HG02571 (cell line): ENCODE measurements around the gene UFC1.
A peak's percentile ranks its signal among the peaks of the same experiment; 100 is the strongest.

Experiments used
- ATAC-seq: cut with Tn5 transposase; IDR thresholded peaks from one replicate; pipeline ENCODE4 v1.9.1; 2021; ENCODE audit warnings: mild to moderate bottlenecking, moderate library complexity; ENCODE audit not compliant: unreplicated experiment

UFC1 gene

DNA sequence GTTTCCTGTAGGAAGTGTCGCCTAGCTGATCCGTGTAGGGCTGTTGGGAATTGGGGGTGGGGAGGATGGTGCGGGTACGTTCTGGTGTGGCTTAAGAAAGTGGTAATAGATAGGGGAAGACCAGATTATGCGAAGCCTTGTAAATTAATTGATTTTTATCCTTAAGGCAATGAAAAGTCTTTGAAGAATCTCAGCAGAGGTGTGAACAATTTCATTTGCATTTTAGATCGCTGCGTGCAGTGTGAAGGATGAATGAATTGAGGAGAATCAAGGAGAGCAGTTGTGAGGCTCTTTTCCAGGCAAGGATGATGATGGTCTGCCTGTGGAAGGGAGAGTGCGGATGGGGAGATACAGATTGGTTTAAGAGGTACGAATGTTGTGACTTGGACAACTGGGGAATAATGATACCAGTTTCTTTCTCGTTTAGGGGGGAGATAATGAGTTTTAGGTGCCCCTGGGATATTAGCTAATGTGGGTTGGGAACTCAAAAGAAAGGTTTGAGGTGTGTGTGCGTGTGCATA, 20.5 kb upstream of the UFC1 start:
- no peak for ATAC-seq

DNA sequence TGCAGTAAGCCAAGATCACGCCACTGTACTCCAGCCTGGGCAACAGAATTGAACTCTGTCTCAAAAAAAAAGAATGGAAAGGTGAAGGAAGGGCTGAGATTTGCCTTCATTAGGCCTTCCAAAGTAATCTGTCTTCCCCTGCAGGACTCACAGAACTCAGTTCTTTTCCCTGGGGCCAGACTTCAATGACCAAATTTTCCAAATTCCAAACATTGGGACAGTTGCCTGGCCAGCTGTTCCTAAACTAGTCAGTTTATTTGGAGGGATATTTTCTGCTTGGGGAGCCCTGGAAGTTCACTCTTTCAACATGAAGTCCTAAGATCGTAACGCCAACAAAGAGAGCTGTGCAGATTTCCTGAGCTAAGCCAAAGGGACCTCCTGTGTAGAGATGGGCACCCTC, 15.9 kb upstream of the UFC1 start:
- no peak for ATAC-seq

DNA sequence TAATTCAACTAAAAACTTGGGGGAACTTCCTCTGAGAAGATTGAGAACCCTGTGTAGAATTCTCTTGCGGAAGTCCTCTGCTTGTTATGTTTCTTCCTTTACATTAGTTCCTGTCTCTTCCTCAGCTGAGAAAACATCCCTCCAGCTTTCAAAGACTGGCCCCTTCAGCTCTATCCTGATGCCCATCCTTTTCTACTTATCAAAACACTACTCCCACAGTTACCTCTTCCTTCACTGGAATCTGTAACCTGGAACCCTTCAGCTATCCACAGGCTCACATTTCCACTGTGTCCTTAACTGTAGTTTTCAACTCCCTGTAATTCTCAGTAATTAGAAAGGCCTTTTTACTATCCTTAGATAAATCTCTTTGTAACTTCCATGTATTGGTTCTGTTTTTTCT, 15.3 kb upstream of the UFC1 start:
- ATAC-seq, result no peak

DNA sequence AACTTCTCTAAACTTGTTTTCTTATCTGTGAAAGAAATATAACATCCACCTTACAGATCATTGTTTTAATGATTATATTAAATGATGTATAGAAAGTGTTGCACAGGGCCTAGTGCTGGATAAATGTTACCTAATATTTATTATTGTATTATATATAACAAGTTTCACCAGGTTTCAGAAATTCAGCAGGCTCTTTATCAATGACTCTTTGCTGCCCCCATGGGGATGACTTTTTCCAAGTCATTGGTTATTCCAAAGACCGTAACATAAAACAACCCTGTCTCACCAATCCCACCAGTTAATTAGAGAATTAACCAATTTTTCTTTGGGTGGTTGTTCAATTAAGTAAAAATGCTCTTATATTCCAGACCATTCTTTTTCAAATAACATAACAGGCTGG, 14.0 kb upstream of the UFC1 start:
- no peak for ATAC-seq

DNA sequence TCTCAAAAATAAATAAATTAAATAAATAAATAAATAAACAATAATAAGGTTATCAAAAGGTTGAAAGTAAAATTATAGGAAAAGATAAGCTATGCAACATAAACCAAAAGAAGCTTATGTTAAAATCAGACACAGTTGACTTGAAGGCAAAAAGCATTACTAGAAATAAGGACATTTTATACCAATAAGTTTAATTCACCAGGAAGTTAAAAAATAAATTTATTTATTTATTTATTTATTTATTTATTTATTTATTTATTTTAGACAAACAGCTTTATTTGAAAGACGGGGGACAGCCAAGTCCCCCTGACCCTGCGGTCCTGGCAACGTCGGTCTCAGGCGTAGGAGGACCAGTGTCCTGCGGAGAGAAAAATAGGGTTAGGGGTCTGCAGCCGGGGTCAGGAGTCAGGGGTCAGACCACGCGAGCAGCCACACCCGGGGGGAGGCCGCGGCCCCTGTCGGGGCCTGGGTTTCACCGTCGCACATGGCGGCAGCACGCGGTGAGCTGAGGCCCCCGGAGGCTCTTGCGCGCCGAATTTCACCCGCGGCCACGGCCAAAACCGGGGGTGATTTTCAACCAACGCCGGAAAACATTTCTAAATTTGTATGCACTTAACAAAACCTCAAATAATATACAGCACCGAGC, 12.9 kb upstream of the UFC1 start:
- ATAC-seq, result no peak

DNA sequence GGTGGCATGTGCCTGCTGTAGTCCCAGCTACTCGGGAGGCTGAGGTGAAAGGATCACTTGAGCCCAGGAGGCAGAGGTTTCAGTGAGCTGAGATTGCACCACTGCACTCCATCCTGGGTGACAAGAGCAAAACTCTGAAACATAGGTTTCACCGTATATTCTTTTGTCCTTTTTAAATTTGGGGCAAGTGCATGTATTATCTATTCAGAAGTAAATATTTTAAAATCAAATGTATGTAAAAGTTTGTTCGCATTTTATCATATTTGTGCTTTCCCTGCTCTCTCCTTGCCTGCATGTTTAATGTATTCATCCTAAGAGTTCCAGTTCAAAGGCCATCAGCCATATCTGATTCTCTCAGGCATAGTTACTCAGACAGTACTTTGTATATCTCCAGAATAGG, 7.9 kb upstream of the UFC1 start:
- no peak for ATAC-seq

DNA sequence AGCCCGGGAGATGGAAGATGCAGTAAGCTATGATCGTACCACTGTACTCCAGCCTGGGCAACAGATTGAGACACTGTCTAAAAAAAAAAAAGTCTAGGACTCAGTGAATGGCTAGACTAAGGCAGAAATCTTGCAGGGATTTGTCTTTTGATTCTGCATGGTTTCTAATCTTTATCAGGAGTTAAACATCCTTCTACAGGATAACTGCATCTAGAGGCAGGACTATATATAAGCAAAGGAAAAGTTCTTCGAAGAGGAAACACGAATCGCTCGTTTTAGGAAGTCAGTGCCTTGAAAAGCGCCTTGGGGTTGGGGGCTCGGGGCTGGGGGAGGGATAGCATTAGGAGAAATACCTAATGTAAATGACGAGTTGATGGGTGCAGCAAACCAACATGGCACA, 602 bp upstream of the UFC1 start:
- no peak for ATAC-seq

DNA sequence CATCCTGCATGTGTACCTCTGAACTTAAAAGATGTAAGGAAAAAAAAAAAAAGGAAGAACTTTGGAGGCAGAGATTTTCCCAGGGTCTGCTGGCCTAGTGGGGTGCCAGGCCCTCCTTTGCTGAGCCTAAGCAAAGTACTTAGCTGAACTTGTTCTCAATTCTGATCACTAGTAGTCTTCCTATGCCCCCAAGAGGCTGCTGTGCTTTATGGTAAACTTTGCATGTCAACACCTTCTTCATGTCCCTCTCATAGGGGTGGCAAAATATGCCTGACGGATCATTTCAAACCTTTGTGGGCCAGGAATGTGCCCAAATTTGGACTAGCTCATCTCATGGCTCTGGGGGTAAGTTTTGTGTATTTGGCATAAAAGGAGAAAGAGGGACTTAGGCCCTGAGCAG, 4.1 kb downstream of the UFC1 start:
- ATAC-seq, result no peak

DNA sequence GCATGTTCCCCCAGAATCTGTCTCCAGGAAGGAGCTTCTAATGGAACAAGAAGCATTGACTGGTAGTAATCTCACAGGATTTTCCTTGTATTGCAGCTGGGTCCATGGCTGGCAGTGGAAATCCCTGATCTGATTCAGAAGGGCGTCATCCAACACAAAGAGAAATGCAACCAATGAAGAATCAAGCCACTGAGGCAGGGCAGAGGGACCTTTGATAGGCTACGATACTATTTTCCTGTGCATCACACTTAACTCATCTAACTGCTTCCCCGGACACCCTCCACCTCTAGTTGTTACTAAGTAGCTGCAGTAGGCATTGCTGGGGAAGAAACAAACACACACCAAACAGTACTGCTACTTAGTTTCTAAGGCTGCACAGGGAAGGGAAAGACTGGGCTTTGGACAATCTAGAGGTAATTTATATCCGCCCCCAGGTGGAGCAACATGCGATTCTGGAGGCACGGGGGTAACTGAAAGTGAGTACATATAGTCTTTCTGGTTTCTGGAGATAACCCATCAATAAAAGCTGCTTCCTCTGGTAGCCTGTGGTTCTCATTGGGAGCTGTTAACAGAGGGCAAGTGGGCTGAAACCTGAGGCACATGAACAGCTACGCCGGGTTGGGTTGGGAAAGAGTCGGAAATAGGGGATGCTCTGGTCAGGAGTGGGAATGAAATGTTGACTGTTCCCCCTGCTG, 4.7 kb downstream of the UFC1 start:
- no peak for ATAC-seq

DNA sequence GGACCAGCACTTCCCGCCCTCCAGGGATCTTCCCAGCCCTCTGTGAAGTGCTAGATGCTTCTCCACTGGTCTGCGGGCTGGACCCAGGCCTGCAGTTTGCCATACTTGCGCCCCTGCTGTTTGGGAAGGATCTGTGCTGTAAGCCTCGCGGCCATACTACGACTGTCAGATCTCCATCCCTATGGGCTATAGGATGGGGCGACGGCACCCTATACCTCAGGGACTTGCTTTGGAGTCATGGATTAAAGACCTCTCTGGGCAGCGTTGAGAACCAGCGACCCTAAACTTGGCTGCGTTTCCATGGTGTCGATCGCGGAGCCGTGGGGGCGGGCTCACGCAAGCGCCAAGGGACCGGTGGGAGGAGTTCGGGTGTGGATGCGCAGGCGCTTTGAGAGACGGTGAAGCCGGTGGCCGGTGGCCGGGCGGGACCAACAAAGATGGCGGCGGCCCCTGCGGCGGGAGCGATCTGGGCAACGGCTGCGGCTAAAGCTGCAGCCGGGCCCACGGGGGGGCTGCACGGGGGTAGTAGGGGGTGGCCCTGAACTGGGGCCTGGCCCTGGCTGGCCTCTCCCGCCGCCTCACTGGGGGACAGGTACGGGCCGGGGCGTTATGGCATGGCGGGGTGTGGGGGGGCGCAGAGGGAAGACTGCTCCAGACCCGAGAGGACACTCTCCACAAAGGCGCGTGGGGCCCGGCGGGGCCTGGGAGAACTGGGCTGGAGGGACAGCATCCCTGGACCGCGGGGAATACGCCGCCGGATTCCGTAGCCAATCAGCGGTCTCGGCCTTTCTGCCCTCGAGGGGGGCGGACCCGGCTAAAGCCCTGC, 5.5 kb downstream of the UFC1 start, which contains the start of gene USP21:
TSS of gene USP21 (plus strand) at position 414 of the 826 bp plus-strand sequence. CDS start 1,141 bp downstream, outside the sequence.
- ATAC-seq, result peak; percentile 85

DNA sequence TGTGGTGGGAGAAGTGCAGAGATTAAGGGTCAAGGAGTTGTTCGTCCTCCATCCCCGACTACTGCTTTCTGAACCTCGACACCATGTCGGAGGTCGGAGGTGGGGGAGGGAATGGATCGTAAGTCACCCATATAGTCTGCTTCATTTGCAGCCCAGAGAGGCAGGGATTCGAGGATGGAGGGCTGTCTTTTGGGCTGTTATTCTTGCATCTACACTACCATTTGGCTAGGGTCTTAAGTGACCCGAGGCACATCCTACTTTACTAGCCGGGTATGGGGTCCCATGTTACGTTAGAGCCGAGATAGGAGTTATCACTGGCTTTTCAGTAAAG, 6.1 kb downstream of the UFC1 start:
- ATAC-seq, result no peak

DNA sequence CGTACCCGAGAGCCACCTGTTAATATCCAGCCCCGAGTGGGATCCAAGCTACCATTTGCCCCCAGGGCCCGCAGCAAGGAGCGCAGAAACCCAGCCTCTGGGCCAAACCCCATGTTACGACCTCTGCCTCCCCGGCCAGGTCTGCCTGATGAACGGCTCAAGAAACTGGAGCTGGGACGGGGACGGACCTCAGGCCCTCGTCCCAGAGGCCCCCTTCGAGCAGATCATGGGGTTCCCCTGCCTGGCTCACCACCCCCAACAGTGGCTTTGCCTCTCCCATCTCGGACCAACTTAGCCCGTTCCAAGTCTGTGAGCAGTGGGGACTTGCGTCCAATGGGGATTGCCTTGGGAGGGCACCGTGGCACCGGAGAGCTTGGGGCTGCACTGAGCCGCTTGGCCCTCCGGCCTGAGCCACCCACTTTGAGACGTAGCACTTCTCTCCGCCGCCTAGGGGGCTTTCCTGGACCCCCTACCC, 6.9 kb downstream of the UFC1 start:
- ATAC-seq, result no peak

DNA sequence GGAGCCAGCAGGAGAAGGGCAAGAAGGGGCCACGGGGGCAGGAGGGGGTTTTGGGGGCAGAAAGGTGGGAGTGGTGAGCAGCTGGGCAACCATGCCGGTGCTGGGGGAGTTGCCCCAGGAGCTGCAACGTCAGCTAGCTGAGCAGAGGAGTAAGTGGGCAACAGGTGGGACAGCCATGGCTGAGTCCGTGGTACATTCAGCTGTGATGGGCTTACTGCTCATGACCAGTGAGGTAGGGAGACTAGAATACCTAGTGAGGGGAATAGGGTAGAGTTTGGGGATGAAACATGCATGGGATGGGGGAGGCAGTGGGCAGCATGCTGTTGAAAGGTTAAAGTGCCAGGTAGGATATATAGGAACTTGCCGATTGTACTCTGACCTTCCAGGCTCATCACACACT, 7.9 kb downstream of the UFC1 start:
- ATAC-seq, result no peak

DNA sequence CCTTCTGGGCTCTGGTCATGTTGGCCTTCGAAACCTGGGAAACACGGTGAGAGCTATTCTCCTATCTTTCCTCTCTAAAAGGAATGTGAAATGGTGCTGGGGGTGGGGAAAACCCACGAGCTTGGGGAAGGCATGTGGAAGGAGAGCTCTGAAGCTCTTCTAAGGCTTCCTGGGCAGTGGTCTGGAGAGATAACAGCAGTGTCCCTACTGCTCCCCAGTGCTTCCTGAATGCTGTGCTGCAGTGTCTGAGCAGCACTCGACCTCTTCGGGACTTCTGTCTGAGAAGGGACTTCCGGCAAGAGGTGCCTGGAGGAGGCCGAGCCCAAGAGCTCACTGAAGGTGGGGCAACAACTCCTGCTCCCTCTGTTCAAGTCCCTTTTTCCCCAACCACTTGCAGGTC, 8.3 kb downstream of the UFC1 start:
- ATAC-seq, result no peak

DNA sequence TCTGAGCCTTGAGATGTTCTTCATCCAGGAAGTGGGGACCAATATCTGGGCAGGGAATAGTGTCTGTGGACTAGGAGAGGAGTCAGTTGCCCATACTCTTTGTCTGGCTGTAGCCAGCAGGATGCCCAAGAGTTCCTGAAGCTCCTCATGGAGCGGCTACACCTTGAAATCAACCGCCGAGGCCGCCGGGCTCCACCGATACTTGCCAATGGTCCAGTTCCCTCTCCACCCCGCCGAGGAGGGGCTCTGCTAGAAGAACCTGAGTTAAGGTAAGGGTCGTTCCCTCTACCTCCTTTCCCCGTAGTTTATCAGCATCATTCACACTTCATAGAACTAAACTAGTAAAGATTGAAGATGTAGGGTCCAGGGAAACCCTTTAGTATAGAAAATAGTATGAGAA, 9.0 kb downstream of the UFC1 start:
- no peak for ATAC-seq

DNA sequence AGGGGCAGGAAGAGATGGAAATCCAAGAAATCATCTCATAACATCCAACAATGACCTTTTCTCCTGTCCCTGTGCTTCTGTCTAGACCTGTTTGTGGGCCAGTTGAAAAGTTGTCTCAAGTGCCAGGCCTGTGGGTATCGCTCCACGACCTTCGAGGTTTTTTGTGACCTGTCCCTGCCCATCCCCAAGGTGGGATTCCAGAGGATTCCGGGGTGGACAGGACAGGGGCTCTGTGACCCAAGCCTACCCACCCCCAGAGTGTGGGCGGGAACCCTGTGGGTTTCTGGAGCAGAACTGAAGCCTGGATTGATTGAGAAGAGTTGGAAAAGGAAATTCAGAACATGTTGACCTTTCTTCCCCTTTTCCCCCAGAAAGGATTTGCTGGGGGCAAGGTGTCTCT, 10.0 kb downstream of the UFC1 start:
- ATAC-seq, result no peak

DNA sequence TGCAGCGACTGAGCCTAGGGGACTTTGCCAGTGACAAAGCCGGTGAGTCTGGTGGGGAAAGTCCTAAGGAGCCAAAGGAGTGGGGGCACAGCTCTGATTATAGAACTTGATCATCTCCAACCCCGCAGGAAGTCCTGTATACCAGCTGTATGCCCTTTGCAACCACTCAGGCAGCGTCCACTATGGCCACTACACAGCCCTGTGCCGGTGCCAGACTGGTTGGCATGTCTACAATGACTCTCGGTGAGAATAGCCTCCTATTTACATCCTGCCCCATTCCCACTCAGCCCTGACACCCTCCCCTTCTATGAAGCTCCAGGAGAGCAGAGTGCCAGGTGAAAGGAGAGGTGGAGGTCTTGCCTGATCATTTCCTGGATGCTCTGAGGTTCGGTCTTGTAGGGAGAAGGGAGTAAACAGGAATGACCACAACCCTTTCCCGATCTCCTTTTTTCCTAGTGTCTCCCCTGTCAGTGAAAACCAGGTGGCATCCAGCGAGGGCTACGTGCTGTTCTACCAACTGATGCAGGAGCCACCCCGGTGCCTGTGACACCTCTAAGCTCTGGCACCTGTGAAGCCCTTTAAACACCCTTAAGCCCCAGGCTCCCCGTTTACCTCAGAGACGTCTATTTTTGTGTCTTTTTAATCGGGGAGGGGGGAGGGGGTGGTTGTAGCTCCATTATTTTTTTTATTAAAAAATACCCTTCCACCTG, 11.3 kb downstream of the UFC1 start:
- no peak for ATAC-seq

DNA sequence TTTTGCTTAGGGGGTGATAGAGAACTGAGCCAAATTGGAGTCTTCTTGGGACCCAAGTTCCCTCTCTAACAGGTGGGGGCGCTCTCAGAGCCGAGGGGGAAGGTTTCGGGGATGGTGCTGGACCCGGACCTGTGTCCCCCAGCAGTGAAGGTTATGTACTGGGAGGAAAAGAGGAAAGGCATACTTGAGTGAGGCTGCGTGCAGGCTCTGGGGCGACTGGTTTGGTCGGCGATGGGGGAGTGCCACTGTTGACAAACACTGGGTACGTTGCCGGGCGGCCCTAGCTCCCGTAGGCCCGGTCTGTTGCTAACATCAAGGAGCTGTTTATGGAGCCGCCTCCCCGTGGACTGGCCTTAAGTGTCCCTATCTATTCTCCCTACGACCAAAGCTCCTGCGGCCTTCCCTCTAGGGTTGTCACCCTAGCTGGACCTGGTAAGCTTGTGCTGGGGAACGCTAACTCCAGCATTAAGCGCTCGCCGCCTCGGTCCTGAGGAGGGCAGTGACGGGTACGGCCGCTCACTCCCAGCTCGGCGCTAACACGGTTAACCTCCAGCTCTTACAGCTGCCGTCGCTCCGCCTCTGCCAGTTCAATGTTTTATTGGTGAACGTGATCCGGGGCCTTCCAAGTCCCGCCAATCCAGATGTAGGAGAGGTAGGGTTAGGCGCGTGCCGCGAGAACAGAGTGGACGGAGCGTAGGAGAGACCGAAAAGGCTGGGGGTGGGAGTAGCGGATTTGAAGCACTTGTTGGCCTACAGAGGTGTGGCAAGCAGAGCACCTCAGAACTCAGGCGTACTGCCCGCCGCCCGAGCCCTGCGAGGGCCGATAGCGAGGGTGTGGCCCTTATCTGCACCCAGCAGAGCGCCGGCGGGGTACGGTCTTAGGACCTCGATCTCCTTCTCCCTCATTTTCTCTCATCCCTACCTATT, 12.2 kb downstream of the UFC1 start, which contains the start of gene PPOX:
TSS of gene PPOX (plus strand) at position 685 of the 927 bp plus-strand sequence. CDS start 422 bp downstream, outside the sequence.
- peak; percentile 91 for ATAC-seq

DNA sequence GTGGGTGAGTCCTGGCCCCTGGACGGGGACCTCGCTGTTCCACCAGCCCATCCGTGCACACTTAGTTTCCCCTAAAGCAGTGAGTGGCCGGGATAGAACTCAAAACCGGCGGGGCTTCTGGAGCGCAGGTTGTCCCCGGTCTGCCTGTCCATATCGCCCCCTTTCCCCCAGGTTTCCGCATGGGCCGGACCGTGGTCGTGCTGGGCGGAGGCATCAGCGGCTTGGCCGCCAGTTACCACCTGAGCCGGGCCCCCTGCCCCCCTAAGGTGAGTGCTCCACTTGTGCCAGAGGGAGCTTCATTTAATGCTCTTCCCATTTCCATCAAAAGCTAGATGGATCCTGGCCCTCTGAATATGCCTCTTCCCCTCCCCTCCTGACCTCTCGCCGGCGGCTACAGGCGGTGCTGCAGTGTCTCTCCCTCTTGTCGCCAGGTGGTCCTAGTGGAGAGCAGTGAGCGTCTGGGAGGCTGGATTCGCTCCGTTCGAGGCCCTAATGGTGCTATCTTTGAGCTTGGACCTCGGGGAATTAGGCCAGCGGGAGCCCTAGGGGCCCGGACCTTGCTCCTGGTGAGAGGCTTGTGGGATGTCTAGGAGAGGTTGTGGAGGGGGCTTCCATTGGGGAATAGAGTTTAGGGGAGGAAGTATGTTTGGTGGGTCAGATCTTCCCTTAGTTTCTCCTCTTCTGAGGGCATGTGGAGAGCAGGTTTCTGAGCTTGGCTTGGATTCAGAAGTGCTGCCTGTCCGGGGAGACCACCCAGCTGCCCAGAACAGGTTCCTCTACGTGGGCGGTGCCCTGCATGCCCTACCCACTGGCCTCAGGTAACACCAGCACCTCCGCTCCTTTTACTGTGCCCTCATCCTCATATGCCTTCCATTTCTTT, 13.1 kb downstream of the UFC1 start:
- ATAC-seq, result peak; percentile 1
